Femur (tissue), 1 donor: ENCODE results near the gene SLC25A26.

ENCODE experiments used
- DNase-seq: peaks from one replicate; pipeline ENCODE4 v3.0.0-alpha.2; 2017

Gene SLC25A26

DNA sequence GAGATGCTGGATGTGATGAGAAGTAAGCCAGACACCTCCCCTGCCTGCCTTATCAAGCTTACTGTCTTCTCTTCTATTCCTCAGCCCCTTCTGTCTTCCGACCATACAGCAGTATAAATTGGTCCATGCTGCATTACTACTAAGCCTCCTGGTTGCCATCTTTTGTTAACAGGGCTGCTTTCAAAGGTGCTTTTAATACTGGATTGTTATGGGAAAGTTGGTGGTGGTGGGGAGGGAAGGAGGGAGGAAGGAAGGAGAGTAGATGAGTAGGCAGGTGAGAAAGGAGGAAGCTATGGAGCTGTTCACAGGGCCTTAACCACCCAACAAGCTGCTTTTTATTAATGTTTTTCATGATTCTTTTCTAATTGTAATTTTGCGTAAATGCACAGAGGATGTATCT, 114.9 kb downstream of the SLC25A26 start:
- no peak for DNase-seq

DNA sequence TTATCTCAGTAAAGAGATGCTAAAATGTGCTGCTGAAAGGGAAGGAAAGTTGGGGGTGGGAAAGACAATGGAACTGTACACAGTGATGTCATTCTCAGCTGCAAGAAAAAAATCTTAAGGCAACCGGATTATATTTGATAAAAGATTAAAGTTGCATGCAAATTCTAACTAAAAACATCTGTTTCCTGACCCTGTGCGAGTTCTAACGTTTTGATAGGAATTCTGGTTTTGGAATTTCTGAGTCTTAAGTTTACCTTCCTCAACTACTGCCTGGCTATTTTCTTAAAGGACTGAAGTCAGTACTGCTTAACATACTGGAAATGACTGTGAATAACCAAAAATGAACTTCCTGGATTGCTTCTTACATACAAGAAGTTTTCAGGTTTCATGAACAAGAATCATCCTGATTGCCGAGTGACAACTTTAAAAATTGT, 115.5 kb downstream of the SLC25A26 start:
- no peak for DNase-seq

DNA sequence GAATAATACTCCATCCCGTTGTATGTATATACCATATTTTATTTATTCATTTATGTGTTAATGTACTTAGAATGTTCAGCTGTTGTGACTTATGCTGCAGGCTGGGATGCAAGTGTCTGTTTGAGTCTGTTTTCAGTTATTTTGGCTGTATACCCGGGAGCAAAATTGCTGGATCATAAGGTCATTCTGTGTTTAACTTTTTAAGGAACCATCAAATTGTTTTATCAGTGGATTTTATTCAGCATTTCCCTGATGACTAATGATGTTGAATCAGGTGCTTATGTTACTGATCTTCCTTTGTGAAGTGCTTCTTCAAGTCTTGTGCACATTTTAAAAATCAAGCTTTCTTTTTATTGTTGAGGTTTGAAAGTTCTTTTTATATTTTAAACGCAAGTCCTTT, 118.1 kb downstream of the SLC25A26 start:
- DNase-seq: no peak

DNA sequence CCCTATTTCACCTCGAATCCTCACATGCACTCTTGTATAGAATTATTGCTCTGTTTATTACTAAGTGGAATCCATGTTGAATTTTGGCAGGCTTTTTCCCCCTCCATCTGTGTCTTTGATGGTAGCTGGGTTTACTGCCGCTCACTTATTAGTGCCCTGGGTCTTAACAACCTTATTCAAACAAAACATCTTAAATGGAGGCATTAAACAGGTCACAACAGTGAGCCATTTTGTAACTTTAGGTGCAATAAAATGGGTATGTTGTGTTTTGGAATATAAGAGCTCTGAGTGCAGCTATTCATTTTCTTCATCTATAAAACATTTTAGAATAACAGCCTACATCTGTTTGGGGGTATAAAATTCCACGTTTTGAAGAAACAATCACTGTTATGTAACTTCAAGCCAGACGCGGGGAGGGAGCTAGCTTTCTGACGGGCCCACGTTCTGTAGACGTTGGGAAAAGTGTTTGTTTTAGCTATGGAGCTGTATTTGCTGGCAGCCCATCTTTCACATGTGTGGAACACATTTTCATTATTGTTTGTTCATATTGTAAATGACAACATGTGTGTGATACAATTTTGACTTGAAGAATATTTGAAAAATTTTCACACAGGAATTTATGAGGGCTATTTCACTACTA, 122.0 kb downstream of the SLC25A26 start:
- peak; percentile 59 for DNase-seq

DNA sequence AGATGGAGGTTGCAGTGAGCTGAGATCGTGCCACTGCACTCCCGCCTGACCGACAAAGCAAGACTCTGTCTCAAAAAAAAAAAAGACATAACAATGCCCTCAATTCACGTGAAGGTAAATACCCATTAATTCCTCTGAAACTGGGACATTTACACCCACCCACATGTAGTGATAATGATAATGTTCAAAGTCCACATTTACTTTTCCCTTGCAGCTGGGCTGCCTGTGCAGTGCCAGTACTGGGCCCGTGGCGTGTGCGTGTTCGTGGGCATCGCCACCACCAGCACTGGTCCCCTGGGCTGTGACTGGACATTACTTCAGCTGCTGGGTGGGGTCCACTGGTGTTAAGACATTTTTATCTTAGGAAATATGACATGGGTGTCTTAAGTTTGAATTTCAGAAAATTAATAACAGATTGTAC, 123.6 kb downstream of the SLC25A26 start:
- DNase-seq: no peak

DNA sequence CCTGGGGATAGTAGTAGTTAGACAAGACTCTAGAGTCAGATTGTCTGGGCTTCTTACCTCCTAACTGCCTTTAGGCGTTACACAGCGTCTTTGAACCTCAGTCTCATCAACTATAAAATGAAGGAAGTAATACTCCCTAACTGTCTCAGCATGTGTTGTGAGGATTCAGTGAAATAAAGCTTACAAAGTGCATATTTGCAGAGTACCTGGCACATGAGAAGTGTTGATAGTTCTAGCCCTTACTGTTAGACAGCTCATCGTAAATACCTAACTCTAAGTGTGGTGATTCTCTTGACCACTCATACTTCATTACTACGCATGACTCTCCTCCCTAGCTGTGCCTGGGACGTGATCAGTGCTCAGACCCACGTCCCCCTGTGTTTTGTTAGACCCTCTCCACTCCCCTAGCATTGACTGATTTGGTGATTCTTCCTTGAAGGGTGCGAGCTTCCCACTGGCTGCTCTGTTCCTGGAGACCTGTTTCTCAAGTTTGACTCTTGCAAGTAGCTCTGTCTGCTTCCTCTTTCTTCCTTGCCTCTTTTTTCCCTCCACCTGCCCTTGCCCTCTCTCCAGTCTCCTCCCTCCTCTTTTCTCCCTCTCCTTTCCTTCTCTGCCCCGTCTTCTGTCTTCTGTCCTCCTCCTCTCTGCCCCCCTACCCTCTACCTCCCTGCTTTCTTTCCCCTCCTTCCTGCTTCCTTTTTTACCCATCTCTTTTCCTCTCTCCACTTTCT, 124.2 kb downstream of the SLC25A26 start:
- no peak for DNase-seq

DNA sequence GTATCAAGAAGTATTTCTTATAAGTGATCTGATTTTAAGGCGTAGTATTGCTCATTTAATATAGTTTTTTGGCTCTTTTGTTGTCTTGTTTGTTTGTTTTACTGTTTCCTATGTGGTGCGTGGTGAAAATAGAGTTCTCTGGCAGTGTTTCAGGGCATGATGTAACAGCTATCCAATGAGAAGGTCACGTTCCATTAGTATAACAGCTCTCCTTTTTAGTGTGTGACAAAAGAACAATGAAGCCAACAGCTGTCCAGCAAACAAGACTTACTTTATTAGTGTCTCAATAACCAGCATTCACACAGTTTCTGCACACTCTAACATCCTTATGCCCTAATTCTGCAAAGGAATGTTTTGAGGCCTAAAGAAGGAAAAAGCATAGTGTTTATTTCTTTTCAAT, 127.9 kb downstream of the SLC25A26 start:
- peak; percentile 32 for DNase-seq

DNA sequence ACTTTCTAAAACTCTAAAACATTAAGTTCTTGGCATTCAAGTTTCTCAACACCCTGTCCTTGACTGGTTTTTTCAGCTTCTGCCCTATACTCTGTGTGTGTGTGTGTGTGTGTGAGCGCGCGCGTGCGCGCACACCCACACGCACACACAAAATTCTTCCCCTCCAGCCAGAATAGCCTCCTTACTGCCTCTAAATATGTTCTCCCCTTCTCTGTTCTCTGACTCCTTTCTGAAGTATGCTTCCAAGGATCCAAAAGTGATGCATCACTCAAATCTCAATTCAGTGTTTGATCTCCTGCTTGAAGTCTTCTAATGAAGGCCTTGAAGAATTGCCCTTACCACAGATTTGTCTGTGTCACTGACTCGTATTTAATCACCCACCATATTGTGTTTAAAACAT, 129.8 kb downstream of the SLC25A26 start:
- no peak for DNase-seq

DNA sequence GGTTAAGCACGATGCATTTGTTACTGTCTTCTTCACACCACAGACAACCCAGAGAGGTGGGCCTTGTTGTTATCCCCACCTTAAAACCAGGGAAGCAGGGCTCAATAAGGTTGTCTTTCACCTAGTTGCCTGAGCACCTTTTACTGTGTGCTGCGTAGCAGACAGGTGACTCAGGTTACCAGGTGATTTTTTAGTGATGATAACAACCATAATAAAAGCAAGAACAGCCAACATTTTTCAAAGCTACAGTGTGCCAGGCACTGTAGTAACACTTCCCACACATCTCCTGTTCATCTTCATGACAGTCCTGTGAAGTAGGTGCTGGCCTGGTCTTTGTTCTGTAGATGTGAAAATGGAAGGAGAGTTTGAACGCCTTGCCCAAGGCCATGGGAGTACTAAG, 132.2 kb downstream of the SLC25A26 start:
- no peak for DNase-seq

DNA sequence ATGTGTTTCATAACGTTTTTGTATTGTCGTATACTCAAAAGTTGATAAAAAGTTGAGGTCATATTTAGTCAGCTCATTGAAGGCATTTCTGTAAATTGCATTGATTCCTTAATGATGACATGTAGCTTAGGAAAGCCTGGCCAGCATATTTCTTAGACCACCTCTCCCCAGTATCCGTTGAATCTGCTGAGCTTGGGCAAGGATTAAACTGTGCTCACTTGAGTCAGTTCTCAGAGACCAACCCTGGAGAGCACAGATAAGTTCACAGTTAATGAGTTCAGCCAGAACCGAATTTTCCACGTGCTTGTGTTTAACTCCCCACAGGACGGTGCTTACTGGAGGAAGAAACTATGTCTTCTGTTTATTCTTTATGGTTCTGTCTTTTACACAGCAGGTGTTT, 132.7 kb downstream of the SLC25A26 start:
- DNase-seq: no peak

DNA sequence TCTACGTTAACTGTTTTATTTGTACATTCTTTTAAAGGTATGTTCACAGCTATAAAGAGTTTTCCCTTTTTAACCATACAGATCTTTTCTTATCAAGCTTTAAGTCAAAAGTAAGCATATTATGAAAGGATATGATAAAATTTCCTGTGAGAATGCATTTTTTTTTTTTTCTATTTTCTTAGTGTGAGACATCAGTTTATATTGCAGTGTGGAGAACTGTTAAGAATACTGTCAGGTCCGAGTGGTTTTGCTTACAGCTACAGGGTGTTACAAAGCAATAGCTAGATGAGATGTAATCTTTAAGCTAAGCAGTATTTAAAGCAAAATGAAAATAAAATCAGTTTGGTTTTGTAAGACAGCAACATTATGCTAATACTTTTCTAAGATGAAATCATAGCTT, 133.2 kb downstream of the SLC25A26 start:
- no peak for DNase-seq

DNA sequence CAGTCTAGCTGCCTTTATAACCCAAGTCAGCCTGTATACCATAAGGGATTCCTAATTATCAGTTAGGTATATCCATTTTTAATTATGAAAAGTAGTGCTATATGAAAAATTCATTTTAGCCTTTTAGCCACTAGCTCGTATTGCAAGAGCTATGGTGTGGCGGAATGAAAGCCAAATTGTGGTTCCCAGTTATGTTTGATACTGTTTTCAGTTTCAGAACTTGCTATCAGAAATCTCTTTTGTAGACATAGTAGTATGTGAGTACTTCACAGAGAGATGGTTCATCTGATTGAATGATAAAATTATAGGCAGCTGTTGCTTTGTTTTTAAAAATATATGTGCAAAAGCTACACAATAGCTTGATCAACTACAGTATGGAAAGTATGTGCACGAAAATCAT, 134.6 kb downstream of the SLC25A26 start:
- DNase-seq: no peak

DNA sequence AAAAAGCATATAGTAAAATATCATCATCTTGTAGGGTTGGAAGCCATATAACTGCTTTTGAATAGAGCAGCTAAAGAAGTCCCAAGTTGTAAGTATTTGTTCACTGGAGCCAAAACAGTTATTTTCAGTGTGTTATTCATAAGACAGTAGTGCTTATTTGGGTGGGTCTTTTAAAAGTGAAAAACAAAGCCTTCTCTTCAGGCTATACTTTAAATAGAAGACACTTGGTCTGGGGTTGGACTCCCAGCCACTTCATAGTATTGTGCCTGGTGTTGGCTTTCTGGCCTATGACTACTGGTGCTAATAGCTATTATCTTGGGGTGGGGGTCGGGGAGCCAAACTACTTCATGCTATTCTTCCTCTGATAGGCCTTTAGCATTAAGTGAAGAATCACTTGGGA, 135.2 kb downstream of the SLC25A26 start:
- no peak for DNase-seq

DNA sequence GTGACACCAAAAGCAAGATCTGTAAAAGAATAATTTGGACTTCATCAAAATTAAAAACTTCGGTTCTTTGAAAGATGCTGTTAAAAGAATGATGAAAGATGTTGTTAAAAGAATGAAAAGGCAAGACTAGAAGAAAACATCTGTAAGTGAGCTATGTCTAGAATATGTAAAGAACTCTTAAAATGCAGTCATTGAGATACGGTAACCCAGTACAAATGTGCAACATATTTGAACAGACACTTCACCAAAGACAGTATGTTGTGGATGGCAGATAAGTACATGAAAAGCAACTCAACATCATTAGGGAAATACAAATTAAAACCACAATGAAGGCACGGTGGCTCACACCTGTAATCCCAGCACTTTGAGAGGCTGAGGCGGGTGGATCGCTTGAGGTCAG, 140.6 kb downstream of the SLC25A26 start:
- DNase-seq: no peak

DNA sequence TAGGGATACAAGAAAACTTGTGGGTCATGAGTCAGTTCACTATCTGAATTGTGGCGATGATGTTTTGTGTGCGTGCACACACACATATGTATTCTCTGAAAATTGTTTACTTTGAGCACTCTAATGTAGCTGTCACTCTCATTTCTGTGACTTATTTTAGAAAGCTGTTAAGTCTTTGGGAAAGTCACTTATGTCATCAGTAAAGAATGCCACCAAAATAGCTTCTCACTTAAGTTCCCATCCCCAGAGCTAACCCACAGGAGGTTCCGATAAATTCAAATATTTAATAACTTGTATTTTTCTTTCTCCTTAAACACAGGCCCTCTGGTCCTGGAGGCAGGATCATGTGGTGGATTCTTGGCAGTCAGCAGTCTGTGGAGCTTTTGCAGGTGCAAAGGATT, 141.7 kb downstream of the SLC25A26 start:
- peak; percentile 65 for DNase-seq

DNA sequence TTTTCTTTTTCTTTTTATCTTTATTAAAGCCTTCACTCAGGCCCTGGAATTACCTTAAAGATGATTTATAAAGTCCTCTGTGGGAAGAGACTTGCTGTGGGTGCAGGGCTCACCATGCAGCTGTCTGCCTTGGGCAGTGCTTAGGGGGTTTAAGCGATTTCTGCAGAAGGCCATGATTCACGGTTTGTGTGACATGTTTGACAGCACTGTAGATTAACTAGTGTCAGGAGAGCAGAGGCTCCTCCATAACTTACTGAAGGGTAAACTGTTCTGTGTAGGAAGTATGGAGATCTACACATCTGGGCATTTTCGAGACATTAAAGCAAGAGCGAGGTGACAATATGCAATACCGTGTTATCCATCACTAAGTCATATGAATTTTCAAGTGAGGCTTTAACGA, 142.3 kb downstream of the SLC25A26 start:
- DNase-seq: no peak

DNA sequence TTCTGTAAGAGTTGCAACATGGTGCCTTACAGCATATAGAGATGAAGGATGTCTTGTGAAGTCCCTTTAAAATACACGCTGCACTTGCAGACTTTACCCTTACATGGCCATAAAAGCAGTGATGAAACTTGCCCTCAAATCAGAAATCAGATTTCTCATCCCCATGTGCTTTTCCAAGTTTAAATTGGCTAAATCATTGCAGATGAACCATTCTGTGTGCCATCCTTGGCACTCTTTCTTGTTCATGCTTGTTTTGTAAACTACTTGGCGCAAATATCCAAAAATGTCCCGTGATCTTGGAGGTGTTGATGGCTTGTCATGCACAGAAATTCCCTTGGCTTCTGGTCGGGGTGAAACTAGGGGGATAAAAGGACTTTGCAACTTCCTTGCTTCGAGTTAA, 144.3 kb downstream of the SLC25A26 start:
- no peak for DNase-seq

DNA sequence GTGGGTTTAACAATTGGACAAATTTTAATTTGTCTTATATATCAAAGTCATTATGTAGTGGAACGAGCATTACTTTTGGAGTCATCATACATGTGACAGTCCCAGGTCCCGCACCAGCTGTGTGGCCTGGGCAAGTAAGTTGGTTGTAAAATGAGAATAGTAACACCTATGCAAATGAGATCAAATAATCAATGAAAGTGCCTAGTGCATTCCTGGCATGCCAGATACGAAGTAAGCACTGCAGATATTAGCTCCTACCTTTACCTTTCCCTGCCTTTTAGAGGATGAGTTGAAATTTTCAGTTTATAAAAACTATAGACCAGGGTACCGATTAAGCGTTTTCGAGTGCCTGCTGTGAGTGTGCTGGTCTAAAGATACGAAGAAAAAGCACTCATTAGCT, 145.9 kb downstream of the SLC25A26 start:
- no peak for DNase-seq

DNA sequence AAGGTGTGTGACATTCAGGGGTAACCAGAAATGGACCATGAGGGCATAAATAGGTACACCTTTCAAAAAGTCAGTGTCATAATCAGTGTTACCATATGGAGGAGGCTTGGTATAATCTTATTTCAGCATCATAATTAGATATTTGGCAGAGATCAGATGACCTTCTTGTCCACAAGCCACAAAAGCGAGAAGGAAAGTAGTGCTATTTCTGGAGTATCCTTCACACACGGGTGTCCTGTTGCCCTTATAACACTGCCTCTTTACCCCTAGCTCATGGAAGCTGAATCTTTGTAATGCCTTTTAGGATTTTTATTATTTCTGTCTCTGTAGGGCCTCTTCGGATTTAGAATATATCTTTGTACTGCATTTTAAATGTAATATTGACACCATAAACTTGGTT, 147.2 kb downstream of the SLC25A26 start:
- no peak for DNase-seq

DNA sequence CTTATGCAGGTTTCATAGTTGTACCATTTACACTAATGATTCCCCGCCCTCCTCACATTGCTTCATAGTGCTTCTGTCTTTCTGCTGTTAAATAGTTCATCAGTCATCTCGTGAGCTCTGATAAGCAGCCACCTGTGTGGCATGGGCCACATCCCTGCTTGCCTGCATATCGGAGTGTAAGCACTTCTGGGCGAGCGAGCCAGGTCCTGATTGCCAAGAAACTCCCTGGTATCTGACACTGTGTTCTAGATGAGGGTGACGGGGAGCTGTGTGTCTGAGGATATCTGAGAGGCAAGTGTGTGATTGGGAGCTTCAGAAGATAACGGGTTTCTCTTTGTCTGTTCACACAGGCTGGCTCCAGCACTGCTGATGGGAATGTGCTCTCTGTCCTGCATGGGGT, 149.4 kb downstream of the SLC25A26 start:
- no peak for DNase-seq

DNA sequence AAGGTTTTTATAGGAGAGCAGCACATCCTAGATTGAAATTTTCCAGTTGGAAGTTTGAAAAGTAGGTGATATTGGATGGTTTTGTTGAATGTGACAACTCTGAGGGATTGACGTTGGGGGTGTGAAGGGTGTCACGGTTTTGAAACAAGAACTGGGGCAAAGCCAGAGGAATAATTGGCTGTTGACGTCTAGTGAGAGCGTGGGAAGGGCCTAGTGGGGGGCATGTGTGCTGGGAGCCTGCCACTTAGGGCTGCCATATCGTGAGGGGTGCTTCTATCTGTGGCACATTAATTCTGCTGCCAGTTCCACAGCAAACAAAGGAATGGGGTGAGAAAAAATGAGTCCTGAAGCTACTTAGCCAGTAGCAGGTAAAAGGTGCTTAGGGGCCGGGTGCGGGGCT, 150.6 kb downstream of the SLC25A26 start:
- no peak for DNase-seq

DNA sequence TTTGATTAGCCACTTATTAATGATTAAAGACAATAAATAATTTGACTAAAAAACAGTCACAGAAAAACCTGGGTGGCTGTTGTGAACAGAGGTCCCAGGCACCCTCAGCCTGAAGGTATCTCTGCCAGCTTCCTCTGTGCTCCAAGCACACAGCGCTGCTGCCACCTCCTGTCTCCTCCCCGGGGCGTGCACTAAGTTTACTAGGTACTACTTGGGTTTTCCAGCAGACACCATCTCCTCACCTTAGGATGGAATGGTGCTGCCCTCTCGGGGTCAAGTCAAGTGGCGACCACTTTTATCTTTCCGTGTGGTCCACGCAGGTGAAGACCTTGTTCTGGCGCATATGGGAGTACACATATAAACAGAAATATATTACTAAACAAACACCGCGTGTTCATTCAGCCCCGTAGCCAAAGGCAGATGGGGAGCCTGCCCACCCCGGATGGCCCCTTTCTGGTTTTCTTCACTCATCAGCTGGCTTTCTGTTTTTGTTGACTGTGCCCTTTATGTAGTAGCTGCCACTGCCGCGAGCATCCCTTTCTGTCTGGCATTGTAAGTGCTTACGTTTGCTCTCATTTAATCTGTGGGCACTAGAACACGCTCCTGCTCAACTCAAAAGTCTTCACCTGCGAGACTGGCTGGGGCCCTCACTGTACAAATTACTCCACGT, 152.0 kb downstream of the SLC25A26 start:
- no peak for DNase-seq

DNA sequence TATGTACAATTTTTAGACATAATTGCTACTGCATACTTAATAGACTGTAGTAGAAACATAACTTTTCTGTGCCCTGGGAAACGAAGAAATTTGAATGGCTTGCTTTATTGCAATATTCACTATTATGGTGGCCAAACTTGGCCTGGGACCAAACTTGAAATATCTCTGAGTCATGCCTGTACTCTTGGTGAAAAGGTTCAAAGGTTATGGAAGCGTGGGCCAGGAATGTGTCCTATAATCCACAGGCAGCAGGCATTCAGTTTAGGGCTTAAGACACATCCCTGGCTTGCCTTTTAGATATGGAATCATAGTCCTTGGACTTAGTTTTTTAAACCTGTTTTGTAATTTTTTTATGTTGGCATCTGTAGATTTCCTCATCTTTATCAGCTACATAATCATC, 155.8 kb downstream of the SLC25A26 start:
- no peak for DNase-seq

DNA sequence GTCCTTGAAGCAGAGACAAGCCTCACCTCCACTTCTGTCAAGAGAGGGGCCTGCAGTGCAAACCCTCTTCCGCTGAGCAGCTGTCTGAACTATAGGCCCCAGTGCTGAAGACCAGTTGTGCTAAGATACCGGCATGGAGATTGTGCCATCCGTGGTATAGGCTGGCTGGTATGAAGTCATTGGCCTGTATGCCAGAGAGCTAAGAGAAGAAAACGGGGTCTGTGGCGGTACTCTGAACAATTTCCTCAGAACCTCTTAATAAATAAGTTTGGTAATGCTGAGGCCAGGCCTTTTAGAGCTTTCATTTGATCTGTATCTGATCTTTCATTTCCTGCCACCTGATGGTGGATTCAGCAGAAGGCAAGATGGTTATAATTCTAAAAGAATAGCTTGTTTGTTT, 157.0 kb downstream of the SLC25A26 start:
- no peak for DNase-seq
